VCaP (cell line): ENCODE results near the gene ADK.

Source experiments
- H3K27ac ChIP-seq: fragments of 450-650 bp; 2 replicates; pipeline ENCODE4 v1.5.1; 2017
- TF ChIP-seq, protein P1 (sequence below): fragments of 450-650 bp; conservative IDR thresholded peaks from 2 replicates; pipeline ENCODE4 v1.5.1; 2017; ENCODE audit warnings: mild to moderate bottlenecking, moderate library complexity

The ADK gene

DNA sequence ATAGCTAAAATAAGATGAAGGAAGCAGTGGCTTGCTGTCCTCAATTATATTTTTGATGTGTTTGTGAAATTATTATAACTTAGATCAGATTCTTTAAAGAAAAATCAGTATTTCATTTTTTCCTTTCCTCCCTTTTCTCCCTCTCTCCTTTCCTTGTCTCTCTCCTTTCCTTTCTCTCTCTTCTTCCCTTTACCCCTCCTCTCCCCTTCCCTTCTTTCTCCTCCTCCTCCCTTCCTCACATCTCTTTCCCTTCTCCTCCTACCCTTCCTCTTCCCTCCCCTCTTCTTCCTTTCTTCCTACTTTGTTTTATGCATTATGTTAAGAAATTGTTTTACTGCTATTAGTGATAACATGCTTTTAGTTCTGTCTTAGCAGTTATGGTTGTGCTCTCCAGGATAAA is 171.5 kb downstream of the ADK start:
- TF ChIP-seq, protein P1, sequence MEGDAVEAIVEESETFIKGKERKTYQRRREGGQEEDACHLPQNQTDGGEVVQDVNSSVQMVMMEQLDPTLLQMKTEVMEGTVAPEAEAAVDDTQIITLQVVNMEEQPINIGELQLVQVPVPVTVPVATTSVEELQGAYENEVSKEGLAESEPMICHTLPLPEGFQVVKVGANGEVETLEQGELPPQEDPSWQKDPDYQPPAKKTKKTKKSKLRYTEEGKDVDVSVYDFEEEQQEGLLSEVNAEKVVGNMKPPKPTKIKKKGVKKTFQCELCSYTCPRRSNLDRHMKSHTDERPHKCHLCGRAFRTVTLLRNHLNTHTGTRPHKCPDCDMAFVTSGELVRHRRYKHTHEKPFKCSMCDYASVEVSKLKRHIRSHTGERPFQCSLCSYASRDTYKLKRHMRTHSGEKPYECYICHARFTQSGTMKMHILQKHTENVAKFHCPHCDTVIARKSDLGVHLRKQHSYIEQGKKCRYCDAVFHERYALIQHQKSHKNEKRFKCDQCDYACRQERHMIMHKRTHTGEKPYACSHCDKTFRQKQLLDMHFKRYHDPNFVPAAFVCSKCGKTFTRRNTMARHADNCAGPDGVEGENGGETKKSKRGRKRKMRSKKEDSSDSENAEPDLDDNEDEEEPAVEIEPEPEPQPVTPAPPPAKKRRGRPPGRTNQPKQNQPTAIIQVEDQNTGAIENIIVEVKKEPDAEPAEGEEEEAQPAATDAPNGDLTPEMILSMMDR, result no peak
- H3K27ac ChIP-seq, result no peak overlapping the region

DNA sequence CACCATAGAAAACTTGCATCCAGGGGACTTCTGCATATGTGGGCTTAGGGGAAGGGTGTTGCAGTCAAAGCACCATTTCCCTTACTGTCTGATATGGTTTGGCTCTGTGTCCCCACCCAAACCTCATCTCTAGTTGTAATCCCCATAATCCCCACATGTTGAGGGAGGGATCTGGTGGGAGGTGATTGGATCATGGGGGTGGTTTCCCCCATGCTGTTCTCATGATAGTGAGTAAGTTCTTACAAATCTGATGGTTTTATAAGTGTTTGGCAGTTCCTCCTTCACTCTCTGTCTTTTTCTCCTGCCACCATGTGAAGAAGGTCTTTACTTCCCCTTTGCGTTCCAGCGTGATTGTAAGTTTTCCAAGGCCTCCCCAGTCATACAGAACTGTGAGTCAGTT is 177.4 kb downstream of the ADK start:
- H3K27ac ChIP-seq, result no peak overlapping the region

DNA sequence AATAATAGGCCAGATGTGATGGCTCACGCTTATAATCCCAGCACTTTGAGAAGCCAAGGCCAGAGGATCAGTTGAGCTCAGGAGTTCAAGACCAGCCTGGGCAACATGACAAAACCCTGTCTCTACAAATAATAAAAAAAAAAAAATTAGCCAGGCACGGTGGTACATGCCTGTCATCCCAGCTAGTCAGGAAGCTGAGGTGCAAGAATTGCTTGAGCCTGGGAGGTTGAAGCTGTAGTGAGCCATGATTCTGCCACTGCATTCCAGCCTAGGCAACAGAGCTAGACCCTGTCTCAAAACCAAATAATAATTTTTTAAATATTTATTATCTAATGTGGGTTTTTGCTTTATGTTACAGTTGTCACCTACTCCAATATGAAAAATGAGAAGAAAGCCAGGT is 178.9 kb downstream of the ADK start:
- H3K27ac ChIP-seq, result no peak overlapping the region
- TF ChIP-seq, protein P1, result no peak

More for the DNA sequence above, 177.4 kb downstream of the ADK start:
- TF ChIP-seq, protein P1, result no peak

DNA sequence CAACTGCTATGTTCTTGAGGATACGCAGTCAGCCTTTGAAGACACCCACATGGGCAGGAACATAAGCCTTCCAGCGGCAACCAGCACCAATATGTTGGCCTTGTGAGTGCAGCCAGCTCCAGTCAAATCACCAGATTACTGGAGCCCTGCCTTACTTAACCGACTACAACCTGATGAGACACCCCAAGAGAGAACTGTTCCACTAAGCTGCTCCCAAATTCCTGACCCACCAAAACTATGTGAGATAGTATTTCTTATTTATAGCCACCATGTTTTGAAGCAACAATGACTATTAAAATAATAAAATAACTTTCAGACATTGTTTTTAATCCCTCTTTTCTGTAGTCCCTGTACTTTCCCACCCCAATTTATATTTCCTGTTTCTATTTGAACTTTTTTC is 179.6 kb downstream of the ADK start:
- TF ChIP-seq, protein P1, result no peak
- no peak overlapping the region for H3K27ac ChIP-seq

DNA sequence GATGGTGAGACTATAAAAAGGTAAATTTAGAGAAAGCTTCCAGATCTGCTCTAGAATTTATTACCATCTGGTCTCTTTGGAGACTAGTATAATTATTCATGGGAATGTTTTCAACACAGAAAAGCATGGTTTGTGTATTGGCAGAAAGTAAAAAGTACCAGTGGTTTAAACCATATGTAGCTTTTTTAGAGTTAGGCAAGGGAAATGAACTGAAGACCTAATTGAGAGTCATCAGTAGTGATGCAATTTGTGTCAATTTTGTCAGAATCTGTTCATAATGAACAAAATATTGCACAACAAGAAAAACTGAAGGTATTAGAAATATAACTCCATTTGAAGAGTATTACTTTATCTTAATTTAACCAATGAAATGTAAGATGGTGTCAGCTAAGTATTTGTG is 181.4 kb downstream of the ADK start:
- H3K27ac ChIP-seq, result no peak overlapping the region
- TF ChIP-seq, protein P1, result no peak

DNA sequence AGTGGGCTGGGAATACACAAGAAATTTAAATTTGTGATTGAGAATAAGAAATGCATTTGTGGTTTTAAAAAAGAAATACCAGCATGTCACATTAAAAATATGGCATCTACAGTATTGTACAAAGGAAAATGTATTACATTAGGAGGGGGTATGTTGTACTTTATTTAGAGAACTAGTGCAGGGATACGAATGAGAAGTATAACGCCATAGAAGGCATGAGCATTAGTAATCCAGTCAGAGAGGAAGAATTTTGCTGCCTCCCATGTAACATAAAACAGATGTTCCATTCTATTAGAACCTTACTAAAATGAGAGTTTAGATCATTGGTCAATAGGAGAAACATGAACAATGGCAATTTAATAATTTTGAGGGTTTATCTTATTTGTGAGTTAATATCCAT is 182.2 kb downstream of the ADK start:
- TF ChIP-seq, protein P1, result no peak
- H3K27ac ChIP-seq, result no peak overlapping the region

DNA sequence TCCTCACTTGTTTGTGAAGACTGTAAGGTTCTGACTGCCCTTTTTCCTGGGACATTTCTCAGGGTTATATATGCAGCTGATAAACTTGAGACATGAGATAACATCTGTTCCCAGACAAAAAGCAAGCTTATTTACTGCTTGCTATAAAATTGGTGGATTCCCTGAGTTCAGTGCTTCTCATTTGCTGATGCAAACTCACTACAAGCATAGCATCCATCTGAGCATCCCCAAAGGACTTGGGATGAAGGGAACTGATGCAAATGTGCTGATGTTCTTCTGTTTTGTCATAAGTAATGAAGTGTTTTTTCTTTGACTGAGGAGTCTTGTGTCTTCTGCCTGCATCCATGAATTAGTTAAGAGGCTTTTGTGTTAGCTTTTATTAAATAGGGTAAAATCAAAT is 183.2 kb downstream of the ADK start:
- H3K27ac ChIP-seq, result no peak overlapping the region
- TF ChIP-seq, protein P1, result no peak

DNA sequence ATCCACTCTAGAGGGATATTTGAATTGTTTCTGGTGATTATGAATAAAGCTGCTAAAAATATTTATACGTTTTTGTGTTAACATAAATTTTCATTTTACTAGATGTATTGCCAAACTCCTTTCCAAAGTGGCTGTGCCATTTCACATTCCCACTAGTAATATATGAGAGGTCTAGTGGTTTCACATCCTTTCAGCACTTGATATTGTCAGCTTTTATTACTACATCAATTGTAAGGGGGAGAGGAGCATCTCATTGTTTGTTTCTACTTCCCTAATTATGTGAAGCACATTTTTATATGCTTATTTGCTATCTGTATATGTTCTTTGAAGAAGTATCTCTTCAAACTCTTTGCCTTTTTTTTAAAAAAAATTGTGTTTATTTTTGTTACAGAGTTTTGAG is 184.5 kb downstream of the ADK start:
- H3K27ac ChIP-seq, result no peak overlapping the region
- TF ChIP-seq, protein P1, result no peak
